K562 (cell line): Measurements from ENCODE around the gene CCDC13. TPM values are rescaled to one million over a fixed set of nuclear protein-coding genes. Genes with fewer than 3 reads are reported as not detected.

Experiments
- ATAC-seq: fragments of 200-7000 bp; cut with Tn5 transposase; 3 replicates; pipeline ENCODE4 v1.9.1; 2020; ENCODE audit warnings: moderate library complexity
- BruUV-seq: library from RNA; stranded (reverse); fragments of 400-500 nt; replicated peaks from 2 replicates; lab custom pipeline; 2021; lab: Mats Ljungman, UMichigan
- CTCF ChIA-PET: fragments of 300-600 bp; formaldehyde crosslinking; extraction: SDS; loops from one replicate; lab custom pipeline; 2021; ENCODE audit warnings: low intra/inter-chr PET ratio; lab: Yijun Ruan, JAX
- POLR2A ChIA-PET: fragments of 300-600, 350-650 bp; sonication (Branson Sonifier 250); formaldehyde crosslinking; extraction: SDS; loops from one replicate; lab custom pipeline; 2021; ENCODE audit warnings: antibody characterized with exemption, inconsistent platforms; lab: Yijun Ruan, JAX
- DNase-seq, 4 experiments: peaks; one replicate each; pipeline versions ENCODE4 v3.0.0 to v3.0.0-alpha.2; 2011 to 2018; ENCODE audit warnings: low spot score in 3 of 4, mixed read lengths in 3 of 4; ENCODE audit errors: extremely low read depth in 1 of 4
- FAIRE-seq: peaks from 2 replicates; lab custom pipeline; 2011; peaks lifted over from hg19 to GRCh38; lab: Jason Lieb, UNC
- H2AFZ ChIP-seq: 2 replicates; pipeline ENCODE4 v1.6.0; 2011; ENCODE audit warnings: low read depth, low read length, control low read depth, inconsistent platforms
- H3K27ac ChIP-seq: fragments of 200-600 bp; 3 replicates; pipeline ENCODE4 v1.8.0; 2011; ENCODE audit warnings: low read depth, mild to moderate bottlenecking, control low read depth, inconsistent platforms, low read length, moderate library complexity, mixed read lengths; ENCODE audit errors: extremely low read depth
- H3K27me3 ChIP-seq, 2 experiments: fragments of 300-600 bp in 1 of 2; 2 replicates in 1 of 2; 3 replicates in 1 of 2; pipeline versions ENCODE4 v1.6.0 to v1.8.0; 2011; ENCODE audit warnings: inconsistent platforms in 2 of 2, low read length in 2 of 2, mild to moderate bottlenecking in 1 of 2, mixed read lengths in 1 of 2, moderate library complexity in 1 of 2; ENCODE audit not compliant: control insufficient read depth in 2 of 2, insufficient read depth in 2 of 2
- H3K36me3 ChIP-seq: fragments of 300-600 bp; 3 replicates; pipeline ENCODE4 v1.8.0; 2011; ENCODE audit warnings: mild to moderate bottlenecking, low read length, inconsistent platforms; ENCODE audit not compliant: control insufficient read depth, insufficient read depth
- H3K4me1 ChIP-seq, 2 experiments: fragments of 200-600 bp in 1 of 2; replicated peaks in 1 of 2; 2 replicates in 1 of 2; 3 replicates in 1 of 2; pipeline versions ENCODE4 v1.5.1 to v1.8.0; 2011; ENCODE audit warnings: inconsistent platforms in 2 of 2, low read length in 2 of 2, mild to moderate bottlenecking in 1 of 2, mixed read lengths in 1 of 2, moderate library complexity in 1 of 2; ENCODE audit not compliant: control insufficient read depth in 2 of 2, insufficient read depth in 2 of 2
- H3K4me2 ChIP-seq: 2 replicates; pipeline ENCODE4 v1.6.1; 2011; ENCODE audit warnings: low read length, control low read depth, inconsistent platforms, mixed read lengths; ENCODE audit not compliant: insufficient read depth
- H3K4me3 ChIP-seq: fragments of 200-600 bp; sonication (generic), shearing (Covaris generic); 2 replicates; pipeline ENCODE4 v1.5.1; 2016; ENCODE audit warnings: control low read depth, inconsistent platforms
- H3K79me2 ChIP-seq: fragments of 200-600 bp; 3 replicates; pipeline ENCODE4 v1.8.0; 2011; ENCODE audit warnings: low read length, inconsistent platforms; ENCODE audit not compliant: control insufficient read depth, insufficient read depth
- H3K9ac ChIP-seq, 2 experiments: 2 replicates each; pipeline versions ENCODE4 v1.6.0 to v1.6.1; 2011; ENCODE audit warnings: low read depth in 2 of 2, low read length in 2 of 2, control low read depth in 1 of 2, inconsistent platforms in 1 of 2, mild to moderate bottlenecking in 1 of 2, mixed read lengths in 1 of 2; ENCODE audit not compliant: insufficient read depth in 1 of 2
- H3K9me1 ChIP-seq: one replicate; pipeline ENCODE4 v1.6.0; 2011; ENCODE audit warnings: inconsistent platforms, mild to moderate bottlenecking, low read length, moderate library complexity; ENCODE audit not compliant: control insufficient read depth, insufficient read depth
- H3K9me3 ChIP-seq: replicated peaks from 2 replicates; pipeline ENCODE4 v1.5.1; 2011; ENCODE audit warnings: low read depth, low read length, inconsistent platforms; ENCODE audit not compliant: control insufficient read depth, insufficient read depth
- H4K20me1 ChIP-seq: replicated peaks from 2 replicates; pipeline ENCODE4 v1.6.1; 2011; ENCODE audit warnings: low read length, inconsistent platforms, mixed read lengths; ENCODE audit not compliant: control insufficient read depth, insufficient read depth
- BHLHE40 ChIP-seq: IDR thresholded peaks from 2 replicates; pipeline ENCODE4 v1.6.1; 2011; ENCODE audit warnings: low read length, improper control_type of control experiment
- CCNT2 ChIP-seq: IDR thresholded peaks from 2 replicates; pipeline ENCODE4 v1.6.1; 2011; ENCODE audit warnings: borderline replicate concordance, low read depth, mild to moderate bottlenecking, moderate library complexity, mixed read lengths, low read length; ENCODE audit not compliant: insufficient read length; ENCODE audit errors: extremely low read depth
- ESRRB ChIP-seq: fragments of 250-450 bp; sonication (Bioruptor Pico); IDR thresholded peaks from 2 replicates; pipeline ENCODE4 v1.5.0; 2020; ENCODE audit warnings: mild to moderate bottlenecking, moderate library complexity, borderline replicate concordance
- JUNB ChIP-seq: fragments of 450-650 bp; formaldehyde crosslinking; conservative IDR thresholded peaks from 2 replicates; pipeline ENCODE4 v1.4.0; 2020; ENCODE audit warnings: mild to moderate bottlenecking
- MED1 ChIP-seq: sonication (generic); formaldehyde crosslinking; IDR thresholded peaks from 2 replicates; pipeline ENCODE4 v1.8.1; 2023; ENCODE audit warnings: missing genetic modification reagents, borderline replicate concordance
- SRSF7 ChIP-seq: fragments of 200-400 bp; formaldehyde crosslinking; optimal IDR thresholded peaks from 2 replicates; pipeline ENCODE3; 2017; ENCODE audit warnings: mild to moderate bottlenecking, low read depth, low read length
- ZNF586 ChIP-seq: fragments of 450-650 bp; formaldehyde crosslinking; conservative IDR thresholded peaks from 2 replicates; pipeline ENCODE4 v1.4.0; 2020; ENCODE audit warnings: mild to moderate bottlenecking, moderate library complexity
- ZNF696 ChIP-seq: fragments of 250-450 bp; sonication (Bioruptor Pico); conservative IDR thresholded peaks from 2 replicates; pipeline ENCODE4 v1.4.0; 2020; ENCODE audit warnings: mild to moderate bottlenecking, moderate library complexity
- ZNF766 ChIP-seq: fragments of 200-800 bp; sonication (Bioruptor generic); conservative IDR thresholded peaks from 2 replicates; pipeline ENCODE4 v1.6.1; 2016; ENCODE audit warnings: missing genetic modification characterization, missing compliant biosample characterization
- WGBS: fragments of 100-300 bp; shearing (Covaris generic); methylation state at CpG from one replicate; pipeline ENCODE4 v1.1.6; 2016; ENCODE audit warnings: low coverage, mixed read lengths; ENCODE audit not compliant: insufficient coverage; ENCODE audit errors: missing lambda C conversion rate; 5-methylcytosine and 5-hydroxymethylcytosine counted together
- in situ Hi-C: fragments of 300-500 bp; cut with MboI; formaldehyde crosslinking; loops from 4 replicates; pipeline ENCODE4 v1.15.0; 2018; ENCODE audit warnings: inconsistent platforms, mixed read lengths
- intact Hi-C: fragments of 100-400 bp; cut with micrococcal nuclease; formaldehyde crosslinking; loops from 2 replicates; pipeline ENCODE4 v1.14.2; 2022
- polyA plus RNA-seq, 8 experiments: library from polyadenylated mRNA; depleted of rRNA in 4 of 8; stranded (reverse) in 5 of 8; unstranded in 3 of 8; fragments of >200 nt; fragmentation: Nextera tagmentation in 2 of 8; fragmentation: Illumina TruSeq in 1 of 8; extraction: Ambion mirVana in 2 of 8; extraction: Trizol in 1 of 8; gene quantifications; 2 replicates each; pipeline versions ENCODE4 v1.2.1 to v1.2.3, GENCODE V29; 2011 to 2014; ENCODE audit warnings: inconsistent platforms in 1 of 8, missing spikeins in 1 of 8
- total RNA-seq, 7 experiments: library from RNA; depleted of rRNA in 6 of 7; stranded (reverse); fragments of >200 nt in 6 of 7; fragmentation: Illumina TruSeq in 2 of 7; extraction: Trizol in 2 of 7; gene quantifications; 2 replicates each; pipeline versions ENCODE4 v1.2.1 to v1.2.3, GENCODE V29; 2011 to 2021; ENCODE audit warnings: low replicate concordance in 1 of 7
- TF ChIP-seq, protein P1 (sequence below): fragments of 200-800 bp; sonication (Bioruptor generic); IDR thresholded peaks from 2 replicates; pipeline ENCODE4 v1.6.1; 2017; ENCODE audit warnings: missing genetic modification characterization, missing compliant biosample characterization

Gene CCDC13
- total and polyA plus RNA-seq, 9 of the 15 experiments (the other 6 are each of a cell fraction or from before 2014, with no cell fraction given) = 0.20 to 0.70 (median 0.48) TPM; not detected in 2

DNA sequence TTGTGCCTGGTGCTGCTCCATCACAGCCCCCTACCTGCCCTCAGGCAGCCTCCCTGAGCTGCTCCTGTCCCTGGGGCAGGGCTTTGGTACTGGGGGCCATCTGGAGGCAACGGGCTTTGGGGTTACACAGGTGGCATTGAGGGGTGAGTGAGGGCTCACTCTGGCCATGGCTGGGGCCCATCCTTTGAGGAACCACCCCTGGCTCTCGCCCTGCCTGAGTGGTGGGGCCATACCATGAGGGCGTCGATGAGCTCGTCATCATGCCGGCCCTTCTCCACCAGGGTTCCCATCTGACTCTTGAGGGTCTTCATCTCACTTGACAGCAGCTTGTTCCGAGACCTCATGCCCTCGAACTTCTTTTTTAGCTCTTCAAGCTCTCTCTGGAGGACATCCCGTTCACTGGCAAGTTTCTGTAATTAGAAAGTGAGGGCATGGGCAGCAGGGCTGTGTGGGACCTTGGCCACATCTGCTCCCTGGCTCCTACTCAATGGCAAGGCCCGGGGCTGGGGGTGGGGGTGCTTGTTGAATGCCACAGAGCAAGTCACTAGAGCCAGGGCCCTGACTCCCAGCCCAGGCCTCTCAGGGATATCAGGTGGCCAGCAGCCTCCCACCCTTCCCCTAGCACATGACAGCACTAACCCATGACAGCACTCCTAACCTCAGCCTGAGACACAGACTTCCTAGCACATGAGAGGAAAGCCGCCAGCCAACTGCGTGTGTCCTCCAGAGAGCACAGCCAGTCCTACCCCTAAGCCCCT, 33.5 kb downstream of the CCDC13 start:
- Histone ChIP-seq H3K36me3 (no peaks in the 10 kb centered on the region), H3K9me3 (no peaks in the 10 kb centered on the region), H3K4me1 (no peaks in the 10 kb centered on the region), H3K9me1 (no peaks in the 10 kb centered on the region), H3K27me3 (peaks cover 20 to 32% of the 10 kb centered on the region in 2 experiments; a peak in 4 of 5 replicates), H3K4me3 (no peak overlapping the region), H3K27ac (no peak overlapping the region), H3K9ac (no peak overlapping the region), H3K79me2 (no peaks in the 10 kb centered on the region), H3K4me2 (no peak overlapping the region), H4K20me1 (peaks cover 2% of the 10 kb centered on the region; the same call in 1 of the 2 replicates), H2AFZ (no peak overlapping the region)
- FAIRE-seq (no peak), ATAC-seq (no peak), DNase-seq (no peak)
- intact Hi-C loops = no loop called here
- TF ChIP-seq ESRRB (CRISPR knock-in tag) (no peak), ZNF696 (CRISPR knock-in tag) (no peak), MED1 (CRISPR knock-in tag) (no peak), ZNF766 (CRISPR knock-in tag) (no peak), SRSF7 (no peak), ZNF586 (CRISPR knock-in tag) (no peak), CCNT2 (no peak), JUNB (CRISPR knock-in tag) (no peak), BHLHE40 (no peak)
- TF ChIP-seq, protein P1, sequence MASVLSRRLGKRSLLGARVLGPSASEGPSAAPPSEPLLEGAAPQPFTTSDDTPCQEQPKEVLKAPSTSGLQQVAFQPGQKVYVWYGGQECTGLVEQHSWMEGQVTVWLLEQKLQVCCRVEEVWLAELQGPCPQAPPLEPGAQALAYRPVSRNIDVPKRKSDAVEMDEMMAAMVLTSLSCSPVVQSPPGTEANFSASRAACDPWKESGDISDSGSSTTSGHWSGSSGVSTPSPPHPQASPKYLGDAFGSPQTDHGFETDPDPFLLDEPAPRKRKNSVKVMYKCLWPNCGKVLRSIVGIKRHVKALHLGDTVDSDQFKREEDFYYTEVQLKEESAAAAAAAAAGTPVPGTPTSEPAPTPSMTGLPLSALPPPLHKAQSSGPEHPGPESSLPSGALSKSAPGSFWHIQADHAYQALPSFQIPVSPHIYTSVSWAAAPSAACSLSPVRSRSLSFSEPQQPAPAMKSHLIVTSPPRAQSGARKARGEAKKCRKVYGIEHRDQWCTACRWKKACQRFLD (CRISPR knock-in tag) = no peak
- in situ Hi-C loops = loop anchor here (10.0 kb wide), 1 partner anchor 165 kb away; no protein-coding TSS in a partner anchor
- POLR2A ChIA-PET = no interaction called here
- CTCF ChIA-PET = interaction anchor here (0.6 kb wide), 1 partner anchor 1461 kb away, joined by 3 read pairs; no protein-coding TSS in a partner anchor
- no TSS peak for BruUV-seq
- 1% methylated on average over 12 of the region's 12 CpGs for WGBS
